Ammon's horn (tissue), 1 donor: ENCODE results near the gene PAQR9.

ENCODE experiments used
- DNase-seq: peaks from one replicate; pipeline ENCODE4 v3.0.0-alpha.2; 2016; ENCODE audit warnings: low spot score

Gene PAQR9

GRCh38 chr3:142951794-142952193, 11.7 kb downstream of the PAQR9 start:
- DNase-seq, result no peak

- no peak for DNase-seq
Observed at GRCh38 chr3:142950972-142951371, 12.5 kb downstream of the PAQR9 start.

GRCh38 chr3:142947799-142948575, 15.5 kb downstream of the PAQR9 start:
- DNase-seq, result no peak

- no peak for DNase-seq
Observed at GRCh38 chr3:142947352-142947751, 16.1 kb downstream of the PAQR9 start.

GRCh38 chr3:142946861-142947260, 16.6 kb downstream of the PAQR9 start:
- no peak for DNase-seq

- DNase-seq, result no peak
Observed at GRCh38 chr3:142945023-142945422, 18.5 kb downstream of the PAQR9 start.

GRCh38 chr3:142944342-142944741, 19.1 kb downstream of the PAQR9 start:
- no peak for DNase-seq

GRCh38 chr3:142943870-142944269, 19.6 kb downstream of the PAQR9 start:
- DNase-seq, result no peak

- no peak for DNase-seq
Observed at GRCh38 chr3:142943349-142943748, 20.1 kb downstream of the PAQR9 start.

GRCh38 chr3:142941373-142942123, 21.9 kb downstream of the PAQR9 start:
- no peak for DNase-seq

- DNase-seq, result no peak
Observed at GRCh38 chr3:142940472-142940871, 23.0 kb downstream of the PAQR9 start.

GRCh38 chr3:142940000-142940399, 23.5 kb downstream of the PAQR9 start:
- no peak for DNase-seq

- no peak for DNase-seq
Observed at GRCh38 chr3:142935963-142936362, 27.5 kb downstream of the PAQR9 start.

- no peak for DNase-seq
Observed at GRCh38 chr3:142934887-142935269, 28.6 kb downstream of the PAQR9 start.

GRCh38 chr3:142934128-142934886, 29.2 kb downstream of the PAQR9 start:
- DNase-seq, result no peak

GRCh38 chr3:142931222-142931621, 32.3 kb downstream of the PAQR9 start:
- DNase-seq, result no peak

- DNase-seq, result no peak
Observed at GRCh38 chr3:142930463-142930862, 33.0 kb downstream of the PAQR9 start.

GRCh38 chr3:142929890-142930289, 33.6 kb downstream of the PAQR9 start:
- DNase-seq, result no peak

GRCh38 chr3:142929109-142929508, 34.4 kb downstream of the PAQR9 start:
- no peak for DNase-seq

- DNase-seq, result no peak
Observed at GRCh38 chr3:142926368-142926944, 37.0 kb downstream of the PAQR9 start.

- no peak for DNase-seq
Observed at GRCh38 chr3:142925140-142925539, 38.3 kb downstream of the PAQR9 start.

- no peak for DNase-seq
Observed at GRCh38 chr3:142923694-142924093, 39.8 kb downstream of the PAQR9 start.
